Gastrocnemius medialis (tissue), 4 donors: Measurements from ENCODE around the gene XPA. TPM values are rescaled to one million over a fixed set of nuclear protein-coding genes. Genes with fewer than 3 reads are reported as not detected.

ENCODE experiments used
- ATAC-seq, 2 donors: fragments of 150-250 bp; one replicate each; pipeline ENCODE4 v1.9.1; 2016
- DNase-seq, 2 donors: peaks; one replicate each; pipeline ENCODE4 v3.0.0-alpha.2; 2019
- H3K27ac ChIP-seq, 4 donors: fragments of 200-600 bp; sonication (generic); 1 replicate in 1 of 4; 2 replicates in 3 of 4; pipeline ENCODE4 v1.5.1; 2016 to 2018; ENCODE audit warnings: mild to moderate bottlenecking in 2 of 4, moderate library complexity in 1 of 4
- H3K27me3 ChIP-seq, 3 donors: fragments of 200-600 bp; sonication (generic) in 2 of 3; 1 replicate in 1 of 3; 2 replicates in 2 of 3; pipeline versions ENCODE4 v1.5.1 to v1.6.0; 2016 to 2019; ENCODE audit warnings: mild to moderate bottlenecking in 1 of 3, moderate library complexity in 1 of 3
- H3K36me3 ChIP-seq, 2 donors: fragments of 200-600 bp; sonication (generic) in 1 of 2; one replicate each; pipeline ENCODE4 v1.5.1; 2017 to 2018
- H3K4me1 ChIP-seq, 2 donors: fragments of 200-600 bp; sonication (generic) in 1 of 2; one replicate each; pipeline ENCODE4 v1.5.1; 2016 to 2017; ENCODE audit warnings: mild to moderate bottlenecking in 2 of 2
- H3K4me3 ChIP-seq, 4 donors: fragments of 200-600 bp; sonication (generic) in 3 of 4; 1 replicate in 1 of 4; 2 replicates in 3 of 4; pipeline ENCODE4 v1.5.1; 2016 to 2019; ENCODE audit warnings: mild to moderate bottlenecking in 2 of 4
- H3K9me3 ChIP-seq, 3 donors: fragments of 200-600 bp; sonication (generic) in 2 of 3; 1 replicate in 1 of 3; 2 replicates in 2 of 3; pipeline ENCODE4 v1.5.1; 2016 to 2019
- POLR2A ChIP-seq, 2 donors: fragments of 450-650 bp; IDR thresholded peaks; one replicate each; pipeline ENCODE4 v1.6.1; 2017; ENCODE audit warnings: antibody characterized with exemption in 2 of 2, mild to moderate bottlenecking in 2 of 2, moderate library complexity in 2 of 2
- in situ Hi-C, 4 donors: fragments of 200-750 bp; cut with MboI; loops; one replicate each; pipeline versions ENCODE4 v1.15.0 to v1.8.0; 2017; ENCODE audit warnings: low sequenced_read_pairs in 4 of 4
- intact Hi-C: fragments of 100-400 bp; cut with DNase I; formaldehyde crosslinking; loops from one replicate; pipeline ENCODE4 v1.15.1; 2023; ENCODE audit warnings: low total_unique reads
- total RNA-seq, 4 donors: library from RNA; depleted of rRNA; stranded (reverse); fragments of >200 nt; gene quantifications; one replicate each; pipeline versions ENCODE4 v1.1.0 to v1.2.3, GENCODE V29; 2016
- TF ChIP-seq, protein P1 (sequence below), 5 experiments: fragments of 450-650 bp in 3 of 5; fragments of 200-600 bp in 2 of 5; sonication (generic) in 2 of 5; IDR thresholded peaks in 4 of 5; conservative IDR thresholded peaks in 1 of 5; 1 replicate in 4 of 5; 2 replicates in 1 of 5; pipeline ENCODE4 v1.5.1; 2016 to 2019; ENCODE audit warnings: antibody characterized with exemption in 5 of 5, mild to moderate bottlenecking in 3 of 5, moderate library complexity in 3 of 5

Gene XPA
- total RNA-seq, 4 donors from 2014 or later = 4.8 to 14.8 (median 9.7) TPM

- intact Hi-C loops (no loop called here), in situ Hi-C loops (no loop called here)
Measured at GRCh38 chr9:97741947-97742346, 44.8 kb upstream of the XPA start.

DNA sequence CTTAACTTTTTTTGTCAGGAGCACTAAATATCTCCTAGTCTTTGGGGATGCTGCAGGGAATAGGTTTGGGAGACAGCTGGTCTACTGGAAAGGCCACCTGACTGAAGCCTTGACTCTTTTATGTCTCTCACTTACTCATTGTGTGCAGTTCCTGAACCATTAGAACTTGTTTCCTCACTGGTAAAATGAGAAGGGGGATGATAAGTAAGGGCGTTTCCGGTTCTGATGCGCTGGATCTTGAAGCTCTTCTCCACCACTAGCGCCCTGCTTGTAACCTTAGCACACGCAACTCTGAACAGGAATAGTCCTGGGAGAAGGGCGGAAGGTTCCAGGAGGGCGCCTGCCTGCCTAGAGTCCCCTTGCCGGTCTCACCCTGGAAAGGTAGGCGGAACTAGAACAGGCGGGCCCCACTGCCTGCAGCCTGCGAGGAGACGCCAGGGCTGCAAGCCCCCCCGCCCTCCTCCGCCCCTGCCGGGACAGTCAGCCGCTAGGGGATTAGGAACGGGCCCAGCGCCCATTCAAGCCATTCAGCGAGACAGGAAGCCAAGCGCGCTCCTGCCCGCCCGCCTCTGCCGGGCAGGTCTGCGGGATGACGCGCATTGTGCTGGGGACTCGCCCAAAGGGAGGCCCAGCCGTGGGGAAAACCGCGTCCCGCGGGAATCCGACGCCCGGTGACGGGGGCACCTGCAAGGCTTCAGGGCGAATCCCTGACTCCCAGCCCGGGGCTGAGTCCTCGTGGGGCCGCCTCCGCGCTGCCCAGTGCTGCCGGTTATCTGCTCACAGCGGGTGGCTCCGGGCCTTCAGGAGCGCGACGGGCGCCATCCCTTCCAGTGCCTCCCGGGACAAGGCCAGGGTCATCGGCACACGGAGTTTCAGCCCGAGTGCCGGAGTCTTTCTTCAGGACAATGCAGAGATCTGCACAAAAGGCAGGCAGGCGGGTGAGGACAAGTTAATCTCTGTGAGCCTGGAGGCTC, 44.0 kb upstream of the XPA start:
- peaks cover 9 to 15% of the 10 kb centered on the region in 2 donors for H3K4me1 ChIP-seq
- H3K27me3 ChIP-seq = peaks cover 9 to 17% (median 9%) of the 10 kb centered on the region in 3 donors
- H3K27ac ChIP-seq = peak overlapping the region in 3 of 4 donors; percentile 2 to 7 (median 6)
- no peaks in the 10 kb centered on the region for H3K9me3 ChIP-seq
- ATAC-seq = peak; percentile 58 to 66
- H3K36me3 ChIP-seq = no peaks in the 10 kb centered on the region
- peak overlapping the region; percentile 46 to 74 (median 60) for H3K4me3 ChIP-seq
- peak in 1 of 2 donors; percentile 42 for DNase-seq
- TF ChIP-seq, protein P1, sequence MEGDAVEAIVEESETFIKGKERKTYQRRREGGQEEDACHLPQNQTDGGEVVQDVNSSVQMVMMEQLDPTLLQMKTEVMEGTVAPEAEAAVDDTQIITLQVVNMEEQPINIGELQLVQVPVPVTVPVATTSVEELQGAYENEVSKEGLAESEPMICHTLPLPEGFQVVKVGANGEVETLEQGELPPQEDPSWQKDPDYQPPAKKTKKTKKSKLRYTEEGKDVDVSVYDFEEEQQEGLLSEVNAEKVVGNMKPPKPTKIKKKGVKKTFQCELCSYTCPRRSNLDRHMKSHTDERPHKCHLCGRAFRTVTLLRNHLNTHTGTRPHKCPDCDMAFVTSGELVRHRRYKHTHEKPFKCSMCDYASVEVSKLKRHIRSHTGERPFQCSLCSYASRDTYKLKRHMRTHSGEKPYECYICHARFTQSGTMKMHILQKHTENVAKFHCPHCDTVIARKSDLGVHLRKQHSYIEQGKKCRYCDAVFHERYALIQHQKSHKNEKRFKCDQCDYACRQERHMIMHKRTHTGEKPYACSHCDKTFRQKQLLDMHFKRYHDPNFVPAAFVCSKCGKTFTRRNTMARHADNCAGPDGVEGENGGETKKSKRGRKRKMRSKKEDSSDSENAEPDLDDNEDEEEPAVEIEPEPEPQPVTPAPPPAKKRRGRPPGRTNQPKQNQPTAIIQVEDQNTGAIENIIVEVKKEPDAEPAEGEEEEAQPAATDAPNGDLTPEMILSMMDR (IDR thresholded peaks at IDR 0.05 in 4 of 5, conservative IDR thresholded peaks at IDR 0.05 in 1 of 5) = peak in 2 of 5 experiments; percentile 17 to 46
- no peak for TF ChIP-seq POLR2A (IDR thresholded peaks at IDR 0.05)
- in situ Hi-C loops = no loop called here
- intact Hi-C loops = no loop called here

More at GRCh38 chr9:97741947-97742346, 44.8 kb upstream of the XPA start:
- ATAC-seq = no peak
- TF ChIP-seq, protein P1 (IDR thresholded peaks at IDR 0.05 in 4 of 5, conservative IDR thresholded peaks at IDR 0.05 in 1 of 5) = no peak
- no peak for TF ChIP-seq POLR2A (IDR thresholded peaks at IDR 0.05)
- H3K27me3 ChIP-seq = peaks cover 9 to 15% (median 9%) of the 10 kb centered on the region in 3 donors
- H3K9me3 ChIP-seq = no peaks in the 10 kb centered on the region
- no peak overlapping the region for H3K27ac ChIP-seq
- DNase-seq = no peak
- no peaks in the 10 kb centered on the region for H3K36me3 ChIP-seq
- H3K4me1 ChIP-seq = peaks cover 9 to 15% of the 10 kb centered on the region in 2 donors
- peak overlapping the region in 2 of 4 donors; percentile 46 to 74 for H3K4me3 ChIP-seq

GRCh38 chr9:97737429-97737828, 40.3 kb upstream of the XPA start:
- no peaks in the 10 kb centered on the region for H3K9me3 ChIP-seq
- intact Hi-C loops = no loop called here
- TF ChIP-seq POLR2A (IDR thresholded peaks at IDR 0.05) = no peak
- TF ChIP-seq, protein P1 (IDR thresholded peaks at IDR 0.05 in 4 of 5, conservative IDR thresholded peaks at IDR 0.05 in 1 of 5) = no peak
- H3K27ac ChIP-seq = no peak overlapping the region
- DNase-seq = no peak
- H3K36me3 ChIP-seq = no peaks in the 10 kb centered on the region
- no peak for ATAC-seq
- peaks cover 9 to 15% of the 10 kb centered on the region in 2 donors for H3K4me1 ChIP-seq
- in situ Hi-C loops = loop anchor here in 1 of 4 donors (10.0 kb wide), 1 partner anchor 157 kb away; no protein-coding TSS in a partner anchor
- H3K4me3 ChIP-seq = no peak overlapping the region
- H3K27me3 ChIP-seq = peaks cover 9 to 18% (median 13%) of the 10 kb centered on the region in 3 donors

DNA sequence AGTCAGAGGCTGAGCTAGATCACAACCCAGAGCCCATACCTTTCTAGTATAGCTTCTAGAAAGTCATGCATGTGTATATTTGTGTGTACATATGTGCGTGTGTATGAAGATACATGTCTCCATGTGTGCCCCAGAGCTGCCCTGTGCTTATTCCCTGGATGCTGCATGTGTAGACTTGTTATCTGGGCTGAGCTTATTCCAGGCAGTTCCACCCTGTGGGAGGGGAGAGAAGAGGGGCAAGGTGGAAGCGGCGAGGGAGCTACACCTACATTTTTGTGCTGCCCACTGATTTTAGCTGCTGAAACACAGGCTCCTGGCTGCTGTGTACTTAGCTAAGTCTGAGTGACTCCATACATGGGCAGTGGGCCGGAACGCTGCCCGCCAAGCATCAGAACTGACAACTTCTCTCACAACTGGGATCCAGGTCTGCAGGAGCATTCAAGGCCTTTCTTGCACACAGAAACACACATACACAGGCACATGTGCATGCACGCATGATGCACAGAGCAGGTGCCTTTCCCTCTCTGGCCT, 38.0 kb upstream of the XPA start:
- TF ChIP-seq, protein P1 (IDR thresholded peaks at IDR 0.05 in 4 of 5, conservative IDR thresholded peaks at IDR 0.05 in 1 of 5) = no peak
- no peak for TF ChIP-seq POLR2A (IDR thresholded peaks at IDR 0.05)
- no peak for ATAC-seq
- Histone ChIP-seq H3K27ac (no peak overlapping the region), H3K27me3 (peaks cover 9 to 18% (median 13%) of the 10 kb centered on the region in 3 donors), H3K4me1 (peaks cover 0 to under 1% of the 10 kb centered on the region in 2 donors), H3K36me3 (no peaks in the 10 kb centered on the region), H3K9me3 (no peaks in the 10 kb centered on the region), H3K4me3 (no peak overlapping the region)
- DNase-seq = no peak
- in situ Hi-C loops = loop anchor here in 1 of 4 donors (10.0 kb wide), 1 partner anchor 160 kb away; no protein-coding TSS in a partner anchor
- intact Hi-C loops = no loop called here
